HG03439 (cell line): ENCODE measurements around the gene SERPINA4.
"Not testable (repeated sequence)": the region's sequence is repeated elsewhere in the genome, so short reads cannot be mapped to it uniquely, and the experiment has no call there.

Source experiments
- ATAC-seq: cut with Tn5 transposase; IDR thresholded peaks from one replicate; pipeline ENCODE4 v1.9.1; 2021; ENCODE audit warnings: mild to moderate bottlenecking, moderate library complexity; ENCODE audit not compliant: unreplicated experiment

Gene SERPINA4

DNA sequence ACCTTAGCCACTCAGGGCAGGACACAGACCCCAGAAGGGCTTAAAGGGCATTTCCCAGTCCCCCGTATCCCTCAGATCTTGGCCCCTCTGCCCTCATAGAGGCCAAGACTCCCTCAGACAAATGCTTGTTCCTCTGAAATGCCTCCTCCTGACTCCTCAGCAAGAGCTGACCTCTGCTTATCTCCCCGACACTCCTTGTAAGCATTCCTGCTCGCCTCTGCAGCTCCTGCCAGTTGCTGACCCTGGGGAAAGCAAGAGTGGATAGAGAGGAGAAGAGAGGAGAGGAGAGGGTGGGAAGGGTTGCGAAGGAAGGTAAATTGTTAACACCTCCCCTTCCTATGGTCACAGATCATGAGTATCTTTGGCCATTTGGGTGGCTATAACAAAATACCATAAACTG lies 27.1 kb downstream of the SERPINA4 start:
- no peak for ATAC-seq

DNA sequence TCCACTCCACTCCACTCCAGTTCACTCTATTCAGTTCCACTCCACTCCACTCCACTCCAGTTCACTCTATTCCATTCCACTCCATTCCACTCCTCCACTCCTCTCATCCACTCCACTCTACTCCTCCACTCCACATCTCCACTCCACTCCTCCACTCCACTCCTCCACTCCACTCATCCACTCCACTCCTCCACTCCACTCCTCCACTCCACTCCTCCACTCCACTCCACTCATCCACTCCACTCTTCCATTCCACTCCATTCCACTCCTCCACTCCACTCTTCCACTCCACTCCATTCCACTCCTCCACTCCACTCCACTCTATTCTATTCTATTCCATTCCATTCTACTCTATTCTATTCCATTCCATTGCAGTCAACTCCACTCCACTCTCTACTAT lies 29.8 kb downstream of the SERPINA4 start:
- no peak for ATAC-seq

DNA sequence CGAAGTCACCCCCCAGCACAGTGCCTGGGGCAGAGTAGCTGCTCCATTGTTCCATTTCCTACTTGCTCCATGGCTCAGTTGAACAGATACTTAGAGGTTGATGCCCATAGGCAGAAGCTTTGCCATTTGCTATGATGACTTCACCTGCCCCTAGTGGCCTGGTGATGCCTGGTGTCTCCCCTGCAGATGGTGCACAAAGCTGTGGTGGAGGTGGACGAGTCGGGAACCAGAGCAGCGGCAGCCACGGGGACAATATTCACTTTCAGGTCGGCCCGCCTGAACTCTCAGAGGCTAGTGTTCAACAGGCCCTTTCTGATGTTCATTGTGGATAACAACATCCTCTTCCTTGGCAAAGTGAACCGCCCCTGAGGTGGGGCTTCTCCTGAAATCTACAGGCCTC lies 30.6 kb downstream of the SERPINA4 start:
- no peak for ATAC-seq

DNA sequence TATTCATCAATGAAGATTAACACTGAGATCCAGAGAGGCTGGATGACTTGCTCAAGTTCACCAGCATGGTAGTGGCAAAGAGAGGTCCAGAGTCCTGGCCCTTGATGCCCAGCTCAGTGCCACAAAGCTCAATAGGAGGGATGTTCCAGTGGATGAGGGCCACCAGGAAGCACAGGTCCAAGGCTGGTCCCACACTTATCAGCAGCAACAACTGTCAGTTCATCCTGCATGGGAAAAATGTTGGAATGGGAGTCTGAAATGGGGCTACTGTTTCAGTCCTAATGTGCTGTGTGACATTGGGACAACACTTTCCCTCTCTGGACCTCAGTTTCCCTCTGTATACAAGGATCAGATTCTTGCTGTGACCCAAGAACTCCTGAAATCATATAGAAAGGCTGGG lies 31.2 kb downstream of the SERPINA4 start:
- ATAC-seq: no peak

DNA sequence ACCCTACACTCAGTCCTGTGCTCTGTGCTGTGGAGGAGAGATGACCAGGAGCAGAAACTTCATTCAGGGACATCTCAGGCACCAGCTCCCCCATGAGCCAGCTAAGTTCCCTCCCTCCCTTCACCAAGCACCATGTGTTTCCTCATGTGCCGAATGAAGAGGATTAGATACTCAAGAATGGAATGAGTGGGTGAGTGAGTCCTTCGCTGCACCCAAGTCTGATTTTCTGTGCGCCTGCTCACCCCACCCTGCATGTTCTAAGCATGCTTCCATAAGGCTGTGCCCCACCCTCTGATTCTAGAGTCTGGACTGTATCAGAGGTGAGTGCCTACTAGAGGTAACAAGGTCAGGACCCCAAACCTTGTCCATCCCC lies 32.1 kb downstream of the SERPINA4 start:
- ATAC-seq: no peak

DNA sequence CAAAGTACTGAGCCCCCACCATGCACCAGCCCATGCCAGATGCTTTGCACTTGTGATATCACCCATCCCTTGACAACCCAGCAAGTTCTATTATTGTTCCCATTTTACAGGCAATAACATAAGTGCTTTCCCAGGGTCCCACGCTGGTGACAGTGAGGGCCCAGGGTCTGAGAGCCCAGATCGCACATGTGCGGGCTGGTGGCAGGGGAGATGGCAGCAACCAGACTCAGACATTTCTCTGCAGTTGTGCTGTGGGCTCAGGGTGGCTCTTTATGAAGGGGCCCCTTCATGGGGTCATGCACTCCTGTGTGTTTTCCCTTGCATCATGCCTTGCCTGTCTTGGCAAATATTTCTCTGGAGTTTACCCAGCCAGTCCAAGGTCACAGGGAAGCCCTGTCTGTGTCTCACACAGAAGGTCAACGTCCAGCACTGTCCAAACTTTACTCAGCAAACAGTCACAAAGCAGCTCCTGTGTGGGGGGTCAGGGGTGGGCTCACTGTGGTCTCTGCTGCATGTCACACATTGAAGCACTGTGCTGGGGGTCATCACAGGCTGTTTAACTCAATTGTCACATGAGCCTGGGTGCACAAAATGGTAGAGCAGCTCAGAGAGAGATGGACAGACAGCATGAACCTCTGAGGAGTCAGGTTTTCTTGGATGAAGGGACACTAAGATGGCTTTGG lies 32.6 kb downstream of the SERPINA4 start:
- ATAC-seq: no peak

DNA sequence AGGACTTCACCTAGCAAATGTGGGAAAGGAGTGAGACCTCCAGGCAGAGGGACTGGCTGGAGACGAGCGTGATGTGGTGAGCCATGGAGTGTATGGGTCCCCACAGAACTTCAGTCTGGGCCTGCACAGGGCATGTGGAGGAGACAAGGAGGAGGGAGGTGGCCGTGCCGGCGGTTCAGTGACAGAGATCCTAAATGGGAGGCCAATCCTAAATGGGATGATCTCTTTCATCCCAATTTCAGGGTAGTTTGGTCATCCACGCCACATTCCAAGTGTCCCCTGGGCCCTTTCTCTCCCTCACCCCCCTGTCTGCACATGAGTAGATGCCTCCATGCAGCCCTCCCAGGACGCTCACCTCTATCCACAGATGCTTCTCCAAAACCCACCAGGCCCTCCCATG lies 33.2 kb downstream of the SERPINA4 start:
- ATAC-seq: no peak

DNA sequence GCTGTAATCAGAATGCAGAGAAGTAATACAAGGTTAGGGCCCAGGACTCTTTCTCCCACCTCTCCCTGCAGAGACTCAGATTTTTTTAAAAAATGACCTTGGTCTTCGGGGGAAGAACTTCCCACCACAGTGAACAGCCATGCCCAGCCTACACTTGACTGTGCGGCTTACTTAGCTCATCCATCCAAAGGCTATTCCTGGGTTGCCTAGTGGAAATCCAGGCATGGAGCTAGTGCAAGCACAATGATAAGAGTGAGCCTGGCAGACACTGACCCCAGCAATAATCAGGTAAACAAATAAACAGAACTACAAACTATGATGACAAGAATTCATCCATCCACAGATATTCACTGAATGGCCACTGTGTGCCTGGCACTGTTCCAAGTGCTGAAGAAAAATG lies 34.7 kb downstream of the SERPINA4 start:
- ATAC-seq: no peak

DNA sequence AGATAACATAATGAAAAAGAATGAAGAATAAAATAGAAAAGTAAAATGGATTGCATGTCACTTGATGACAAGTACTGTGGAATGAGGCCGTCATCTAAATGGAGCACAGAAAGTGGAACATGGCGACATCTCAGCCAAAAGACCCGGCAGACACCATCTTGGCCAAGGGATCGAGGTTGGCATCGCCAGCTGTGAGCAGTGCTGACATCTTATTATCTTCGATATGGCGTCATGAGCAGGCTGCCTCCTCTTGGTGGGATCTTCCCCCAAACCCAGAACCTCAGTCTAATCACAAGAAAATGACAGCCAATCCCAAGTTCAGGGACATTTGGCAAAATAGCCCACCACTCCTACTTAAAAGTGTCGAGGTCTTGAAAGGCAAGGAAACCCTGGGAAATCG lies 35.1 kb downstream of the SERPINA4 start:
- ATAC-seq: no peak

DNA sequence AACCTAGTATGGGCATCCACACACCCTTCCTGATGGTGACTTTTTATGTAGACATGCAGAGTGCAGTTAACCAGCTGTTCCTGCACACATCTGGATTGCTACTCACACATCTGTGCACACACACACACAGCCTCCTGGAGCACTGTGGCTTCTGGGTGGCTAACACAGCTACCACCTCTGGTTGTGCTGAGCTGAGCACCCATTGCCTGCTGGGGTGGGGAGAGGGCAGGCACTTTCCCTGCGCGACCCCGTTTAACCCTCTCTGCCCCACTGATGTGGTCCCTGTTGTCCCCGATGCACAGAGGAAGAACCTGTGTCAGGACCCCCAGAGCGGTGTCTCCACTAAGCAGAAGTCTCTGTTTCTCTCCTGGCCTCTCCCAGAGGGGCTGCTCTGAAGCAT lies 36.5 kb downstream of the SERPINA4 start:
- ATAC-seq: no peak

DNA sequence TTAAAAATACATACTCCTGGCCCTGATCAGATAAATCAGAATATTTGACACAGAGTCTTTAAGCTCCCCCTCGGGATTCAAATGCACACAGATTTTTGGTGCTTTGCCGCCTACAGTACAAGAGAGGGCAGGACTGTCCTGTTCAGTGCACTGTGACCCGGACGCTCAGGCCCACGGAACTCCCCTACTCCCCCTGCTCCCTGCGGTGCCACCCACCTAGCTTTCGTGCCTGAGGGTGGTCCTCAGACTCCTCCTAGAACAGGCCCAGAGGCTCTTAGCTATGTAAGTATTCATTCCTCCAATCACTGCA lies 37.2 kb downstream of the SERPINA4 start:
- ATAC-seq: no peak

DNA sequence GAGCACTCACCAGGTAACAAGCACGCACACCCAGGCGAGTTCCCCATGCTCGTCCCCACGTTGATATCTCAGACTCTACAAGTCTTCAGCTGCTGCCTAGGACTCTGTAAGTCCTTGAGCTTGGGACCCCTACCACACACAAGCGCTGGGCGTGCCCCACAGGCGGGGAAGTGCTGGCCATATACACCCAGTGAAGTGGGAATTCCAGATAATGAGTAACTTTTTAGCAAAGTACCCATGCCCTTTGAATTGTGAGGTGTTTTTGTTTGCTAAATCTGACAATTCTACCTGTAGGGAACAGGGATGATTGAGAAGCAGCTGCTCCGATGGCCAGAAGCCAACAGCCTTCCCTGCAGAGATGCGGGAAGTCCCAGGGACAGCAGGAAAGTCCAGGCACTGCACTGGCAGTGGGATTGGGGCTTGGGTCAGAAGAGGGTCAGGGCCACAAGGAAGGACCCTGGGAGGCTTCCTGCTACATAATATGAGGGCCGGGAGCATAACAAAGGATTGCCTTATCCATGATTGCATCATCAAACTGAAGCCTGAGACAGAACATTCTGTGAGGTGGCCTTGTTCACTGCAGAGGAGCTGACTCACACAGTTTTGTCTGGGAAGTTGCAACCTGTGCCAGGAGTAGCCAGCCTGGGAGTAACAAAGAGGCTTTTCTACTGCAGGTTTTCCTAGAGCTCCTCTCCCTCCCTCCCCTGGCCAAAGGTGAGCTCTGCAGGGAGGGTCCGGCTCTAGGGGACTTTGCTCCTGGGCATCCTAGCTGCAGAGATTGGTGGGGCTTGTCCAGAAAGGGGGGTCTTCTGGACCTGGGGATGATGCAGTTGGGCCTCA lies 37.8 kb downstream of the SERPINA4 start:
- no peak for ATAC-seq

DNA sequence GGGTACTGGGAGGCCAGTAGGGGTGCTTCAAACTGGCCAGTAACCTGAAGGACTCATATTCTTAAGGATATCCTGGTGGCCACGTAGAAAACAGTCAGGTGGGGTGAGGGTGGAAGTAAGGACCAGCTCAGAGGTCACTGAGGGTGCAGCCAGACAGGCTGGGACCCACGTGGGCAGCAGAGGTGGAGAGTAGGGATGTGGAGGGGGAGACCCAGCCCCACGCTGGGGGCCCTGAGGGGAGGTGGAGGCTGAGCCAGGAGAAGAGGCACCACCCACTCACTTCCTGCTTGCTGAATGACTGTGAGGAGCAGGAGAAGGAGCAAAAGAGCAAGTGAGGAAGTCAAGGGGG lies 38.4 kb downstream of the SERPINA4 start:
- no peak for ATAC-seq

DNA sequence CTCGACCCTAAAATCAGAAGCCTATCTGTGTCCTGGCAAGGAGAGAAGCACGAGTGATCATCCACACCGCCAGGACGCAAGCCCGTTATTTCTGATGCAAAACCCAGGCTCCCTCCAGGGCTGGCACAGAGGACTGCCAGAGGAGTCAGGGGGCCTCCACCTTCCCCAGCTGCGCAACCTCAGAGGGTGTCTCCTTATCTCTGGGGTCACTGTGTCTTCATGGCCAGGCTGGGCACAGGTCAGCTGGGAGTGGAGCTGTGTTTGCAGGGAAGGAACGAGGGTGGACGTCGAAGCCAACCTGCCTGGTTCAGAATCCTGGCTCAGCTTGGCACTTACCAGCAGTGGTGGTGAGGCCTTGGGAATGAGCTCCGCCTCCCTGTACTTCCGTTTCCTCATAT lies 38.9 kb downstream of the SERPINA4 start:
- no peak for ATAC-seq

DNA sequence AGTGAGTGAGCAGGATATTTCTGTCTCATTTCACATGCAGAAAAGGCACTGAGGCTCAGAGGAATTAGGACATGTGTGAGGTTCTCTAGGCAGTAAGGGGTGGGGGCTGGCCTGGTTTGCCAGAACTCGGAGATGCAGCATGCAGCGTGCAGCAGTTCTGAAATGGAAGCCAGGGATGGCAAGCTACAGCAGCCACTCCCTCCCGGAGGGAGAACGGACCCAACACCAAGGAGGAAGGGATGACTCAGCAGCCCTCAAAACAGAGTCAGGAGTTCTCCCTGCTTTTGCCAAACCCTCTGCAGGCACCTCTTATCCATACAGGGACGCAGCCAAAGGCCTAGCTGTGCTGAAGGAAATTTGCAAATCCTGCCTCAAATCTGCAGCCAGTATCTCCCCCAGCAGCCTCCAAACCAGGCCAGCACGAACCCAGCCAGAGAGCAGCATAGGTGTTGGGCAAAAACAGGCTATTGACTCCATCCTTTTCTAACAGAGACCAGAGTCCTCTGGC lies 40.7 kb downstream of the SERPINA4 start:
- no peak for ATAC-seq

DNA sequence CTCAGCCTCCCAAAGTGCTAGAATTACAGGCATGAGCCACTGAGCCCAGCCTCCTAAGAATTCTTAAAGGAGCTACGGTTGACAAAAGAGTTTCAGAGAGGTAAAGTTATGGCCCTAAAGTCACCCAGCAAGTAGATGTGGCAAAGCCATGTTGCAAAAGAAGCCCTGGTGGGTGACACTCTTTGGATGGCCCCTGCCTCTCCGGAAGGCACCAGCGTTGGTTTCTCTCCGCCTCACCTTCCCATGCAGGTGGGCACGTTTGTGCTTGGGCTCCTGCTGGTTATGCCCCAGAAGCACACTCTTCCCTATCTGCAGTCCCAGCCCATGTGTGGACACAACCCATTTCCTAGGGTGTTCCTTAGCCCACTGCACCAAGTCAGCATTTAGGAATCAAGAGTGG lies 41.5 kb downstream of the SERPINA4 start:
- no peak for ATAC-seq

DNA sequence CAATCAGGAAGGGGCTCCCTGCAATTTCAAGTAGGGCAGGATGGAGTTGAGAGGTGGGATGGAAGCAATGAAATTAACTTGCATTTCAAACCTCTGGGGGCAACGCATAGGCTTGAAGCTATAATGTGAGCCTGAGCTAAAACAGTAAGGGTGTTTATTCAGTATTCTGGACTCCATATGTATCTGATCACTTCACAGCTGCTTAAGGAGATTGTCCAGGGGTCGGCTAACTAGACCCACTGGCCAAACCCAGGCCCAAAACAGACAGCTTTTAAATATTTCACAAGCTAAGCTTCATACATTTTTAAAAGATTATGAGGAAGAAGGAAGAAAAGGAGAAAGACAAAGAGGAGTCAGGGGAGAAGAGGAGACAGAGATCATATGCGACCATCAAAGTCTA lies 44.1 kb downstream of the SERPINA4 start:
- no peak for ATAC-seq

DNA sequence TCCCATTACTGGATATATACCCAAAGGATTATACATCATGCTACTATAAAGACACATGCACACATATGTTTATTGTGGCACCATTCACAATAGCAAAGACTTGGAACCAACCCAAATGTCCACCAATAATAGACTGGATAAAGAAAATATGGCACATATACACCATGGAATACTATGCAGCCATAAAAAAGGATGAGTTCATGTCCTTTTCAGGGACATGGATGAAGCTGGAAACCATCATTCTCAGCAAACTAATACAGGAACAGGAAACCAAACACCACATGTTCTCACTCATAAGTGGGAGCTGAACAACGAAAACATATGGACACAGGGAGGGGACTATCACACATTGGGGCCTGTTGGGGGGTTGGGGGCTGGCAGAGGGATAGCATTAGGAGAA lies 47.7 kb downstream of the SERPINA4 start:
- ATAC-seq: not testable (repeated sequence)

DNA sequence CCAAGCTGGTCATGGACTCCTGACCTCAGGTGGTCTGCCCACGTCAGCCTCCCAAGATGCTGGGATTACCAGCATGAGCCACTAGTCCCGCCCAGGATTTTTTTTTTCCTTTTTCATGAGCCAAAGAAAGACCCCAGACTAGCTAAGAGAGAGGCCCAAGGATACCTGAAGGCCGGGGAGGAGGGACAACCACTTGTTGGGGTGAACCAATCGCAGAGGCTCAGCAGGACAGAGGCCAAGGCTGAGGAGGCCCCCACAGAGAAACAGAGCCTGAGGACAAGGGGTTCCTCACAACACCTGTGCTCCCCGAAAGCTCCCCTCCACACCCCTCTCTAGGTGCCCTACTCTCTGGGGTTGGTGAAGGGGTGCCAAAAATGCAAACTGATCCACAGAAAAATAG lies 49.9 kb downstream of the SERPINA4 start:
- no peak for ATAC-seq

DNA sequence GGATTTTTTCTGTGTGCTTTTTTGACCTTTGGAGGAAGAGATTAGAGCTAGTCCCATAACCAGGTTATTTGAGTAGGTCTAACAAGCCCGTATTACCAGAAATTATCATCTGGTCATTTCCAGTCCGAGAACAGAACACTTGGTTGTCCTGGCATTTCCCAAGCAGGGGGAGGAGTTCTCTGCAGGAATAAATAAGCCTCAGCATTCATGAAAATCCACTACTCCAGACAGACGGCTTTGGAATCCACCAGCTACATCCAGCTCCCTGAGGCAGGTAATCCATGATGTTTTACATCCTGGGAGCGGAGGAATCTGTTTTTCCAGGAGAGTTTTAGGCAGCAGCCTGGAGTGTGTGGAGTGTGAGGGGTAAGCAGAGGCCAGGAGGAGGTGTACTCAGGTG lies 50.9 kb downstream of the SERPINA4 start, which contains the start of gene SERPINA3:
TSS of gene SERPINA3 (plus strand) at position 218 of the 400 bp plus-strand sequence. CDS start 2,051 bp downstream, outside the sequence.
- ATAC-seq: no peak

DNA sequence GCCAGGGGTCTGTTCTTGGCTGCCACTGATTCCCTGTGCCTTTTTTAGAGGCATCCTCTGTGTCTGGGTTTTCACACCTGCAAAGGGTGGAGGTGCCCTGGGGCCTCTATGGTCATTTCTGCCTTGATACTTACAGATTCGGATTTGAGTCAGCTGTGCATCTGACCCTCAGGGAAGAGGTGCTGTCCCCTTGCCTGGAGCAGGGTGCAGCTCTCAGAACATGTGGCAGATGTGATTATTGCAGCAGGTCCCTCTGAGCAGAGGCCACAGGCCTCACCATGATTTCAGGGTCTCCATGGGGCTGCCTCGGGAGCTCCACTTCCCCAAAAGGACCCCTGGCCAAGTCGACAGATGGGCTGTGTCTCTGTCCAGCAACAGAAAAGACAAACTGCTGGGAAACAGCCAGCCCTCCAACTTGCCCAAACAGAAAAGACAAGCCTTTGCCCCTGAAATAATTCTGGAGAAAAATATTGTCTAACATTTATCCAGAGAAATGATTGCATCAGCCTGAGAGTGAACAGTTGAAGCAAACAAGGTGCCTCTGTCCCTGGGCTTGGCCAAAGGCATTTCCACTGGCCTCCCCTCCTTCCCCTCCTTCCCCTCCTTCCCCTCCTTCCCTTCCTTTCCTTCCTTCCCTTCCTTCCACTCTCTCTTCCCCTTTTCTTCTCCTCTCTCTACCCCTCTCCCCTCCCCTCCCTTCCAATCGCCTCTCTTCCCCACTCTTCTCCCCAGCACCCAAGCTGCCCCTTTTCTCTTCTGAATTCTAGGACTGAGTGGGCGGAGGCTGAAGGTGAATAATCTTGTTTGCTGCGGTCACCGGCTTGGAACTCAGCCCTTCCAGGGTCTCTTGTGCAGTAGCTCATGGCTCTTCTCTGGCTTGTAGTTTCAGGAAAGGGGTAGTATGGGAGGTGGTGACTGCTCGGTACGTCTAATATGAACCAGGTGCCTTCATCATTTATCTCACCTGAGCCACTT lies 51.6 kb downstream of the SERPINA4 start:
- ATAC-seq: no peak
